ENCODE results near the gene SIM1. TPM values are rescaled to one million over a fixed set of nuclear protein-coding genes. Genes with fewer than 3 reads are reported as not detected.
"Not testable (repeated sequence)": the region's sequence is repeated elsewhere in the genome, so short reads cannot be mapped to it uniquely, and the experiment has no call there.

SIM1 gene
- total RNA-seq, 1 experiment from 2014 or later = 0.03 TPM

- in situ Hi-C loops (cut with HindIII; ENCODE audit: low sequenced_read_pairs) = no loop called here
- DNase-seq (ENCODE audit: low spot score) = no peak
Observed at GRCh38 chr6:100376103-100376502, 88.6 kb downstream of the SIM1 start.

DNA sequence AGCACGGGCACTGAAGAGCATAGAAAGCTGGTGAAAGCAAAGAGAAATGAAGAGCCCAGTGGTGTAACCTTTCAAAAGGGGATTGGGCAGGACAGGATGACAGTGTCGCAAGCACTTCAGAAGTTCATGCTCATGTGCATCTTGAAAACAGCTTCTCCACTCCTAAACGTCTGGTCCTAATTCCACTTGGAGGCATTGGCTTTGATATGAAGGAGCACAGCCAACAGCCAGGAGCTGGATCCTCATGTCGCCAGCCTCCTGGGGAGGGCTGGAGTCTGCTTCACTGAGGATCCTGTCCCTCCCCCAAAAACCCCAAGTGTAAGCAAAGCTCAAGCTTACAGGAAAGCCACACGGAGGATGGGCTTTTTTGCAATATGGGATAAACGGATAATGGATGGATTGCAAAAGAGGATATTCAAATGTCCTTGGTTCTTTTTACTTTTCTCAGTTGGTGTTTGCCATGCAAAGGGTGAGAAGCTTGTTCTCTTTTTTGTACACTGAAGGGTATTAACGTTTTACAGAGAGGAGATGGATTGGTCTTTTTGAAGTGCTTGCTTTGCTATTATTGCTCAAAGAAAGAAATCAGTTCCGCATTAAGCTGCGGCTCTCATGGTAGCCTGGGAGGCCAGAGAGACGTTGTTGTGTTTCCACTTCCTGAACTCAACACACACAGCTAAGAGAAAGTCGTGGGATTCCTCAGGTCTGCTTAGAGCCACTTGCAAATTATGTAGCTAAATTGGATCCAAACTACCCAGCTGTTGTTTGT, 92.2 kb downstream of the SIM1 start:
- in situ Hi-C loops (cut with HindIII; ENCODE audit: low sequenced_read_pairs) = no loop called here
- DNase-seq (ENCODE audit: low spot score) = no peak

DNA sequence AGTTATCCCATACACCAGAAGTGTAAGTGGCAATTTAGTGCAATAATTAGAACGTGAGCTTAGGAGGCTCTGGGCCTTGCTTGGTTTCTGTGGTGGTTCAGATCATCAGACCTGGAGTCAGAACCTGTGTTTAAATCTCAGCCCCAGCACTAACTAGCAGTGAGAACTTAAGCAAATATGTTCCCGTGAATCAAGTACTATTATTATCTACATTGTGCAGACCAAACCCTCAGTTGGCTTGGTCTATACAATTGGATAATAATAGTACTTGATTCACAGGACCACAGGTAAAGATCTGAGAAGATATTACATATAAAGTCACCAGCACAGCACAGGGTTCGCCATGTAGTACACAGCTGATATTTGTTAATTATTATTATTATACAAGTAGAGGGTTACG, 93.1 kb downstream of the SIM1 start:
- DNase-seq (ENCODE audit: low spot score) = no peak
- in situ Hi-C loops (cut with HindIII; ENCODE audit: low sequenced_read_pairs) = no loop called here

GRCh38 chr6:100370265-100370664, 94.5 kb downstream of the SIM1 start:
- in situ Hi-C loops (cut with HindIII; ENCODE audit: low sequenced_read_pairs) = no loop called here
- no peak for DNase-seq (ENCODE audit: low spot score)

DNA sequence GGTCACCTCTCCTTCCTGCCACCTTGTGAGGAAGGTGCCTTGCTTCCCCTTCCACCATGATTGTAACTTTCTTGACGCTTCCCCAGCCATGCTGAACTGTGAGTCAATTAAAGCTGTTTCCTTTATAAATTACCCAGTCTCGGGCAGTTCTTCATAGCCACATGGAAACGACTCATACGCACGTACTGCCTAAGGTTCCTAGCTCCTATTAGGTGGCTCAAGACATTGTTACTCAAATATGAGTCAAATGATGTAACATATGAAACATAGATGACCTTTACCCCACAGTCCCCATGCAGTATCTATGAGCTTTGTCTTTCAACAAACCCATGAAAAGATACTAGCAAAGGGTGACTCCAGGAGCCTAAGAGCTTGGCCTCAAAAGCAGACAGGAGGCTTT, 98.3 kb downstream of the SIM1 start:
- no peak for DNase-seq (ENCODE audit: low spot score)
- in situ Hi-C loops (cut with HindIII; ENCODE audit: low sequenced_read_pairs) = no loop called here

DNA sequence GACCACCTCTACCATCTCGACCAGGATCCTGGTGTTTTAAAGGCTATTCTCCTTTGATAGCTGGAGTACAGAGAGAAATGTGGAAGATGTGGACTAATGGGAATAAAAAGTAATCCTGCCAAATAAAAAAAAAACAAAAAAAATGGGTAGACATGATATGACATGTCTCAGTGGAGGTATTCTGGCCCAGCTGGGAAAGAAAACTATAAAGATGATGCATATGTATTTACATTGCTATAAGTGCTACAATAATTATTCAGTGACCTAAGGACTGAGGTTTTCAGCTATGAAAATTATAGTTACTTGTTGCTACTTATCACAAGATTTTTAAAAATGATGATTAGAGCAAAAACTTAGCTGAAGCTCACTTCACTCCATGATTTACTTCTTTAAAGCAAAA, 101.1 kb downstream of the SIM1 start:
- DNase-seq (ENCODE audit: low spot score) = no peak
- in situ Hi-C loops (cut with HindIII; ENCODE audit: low sequenced_read_pairs) = no loop called here

DNA sequence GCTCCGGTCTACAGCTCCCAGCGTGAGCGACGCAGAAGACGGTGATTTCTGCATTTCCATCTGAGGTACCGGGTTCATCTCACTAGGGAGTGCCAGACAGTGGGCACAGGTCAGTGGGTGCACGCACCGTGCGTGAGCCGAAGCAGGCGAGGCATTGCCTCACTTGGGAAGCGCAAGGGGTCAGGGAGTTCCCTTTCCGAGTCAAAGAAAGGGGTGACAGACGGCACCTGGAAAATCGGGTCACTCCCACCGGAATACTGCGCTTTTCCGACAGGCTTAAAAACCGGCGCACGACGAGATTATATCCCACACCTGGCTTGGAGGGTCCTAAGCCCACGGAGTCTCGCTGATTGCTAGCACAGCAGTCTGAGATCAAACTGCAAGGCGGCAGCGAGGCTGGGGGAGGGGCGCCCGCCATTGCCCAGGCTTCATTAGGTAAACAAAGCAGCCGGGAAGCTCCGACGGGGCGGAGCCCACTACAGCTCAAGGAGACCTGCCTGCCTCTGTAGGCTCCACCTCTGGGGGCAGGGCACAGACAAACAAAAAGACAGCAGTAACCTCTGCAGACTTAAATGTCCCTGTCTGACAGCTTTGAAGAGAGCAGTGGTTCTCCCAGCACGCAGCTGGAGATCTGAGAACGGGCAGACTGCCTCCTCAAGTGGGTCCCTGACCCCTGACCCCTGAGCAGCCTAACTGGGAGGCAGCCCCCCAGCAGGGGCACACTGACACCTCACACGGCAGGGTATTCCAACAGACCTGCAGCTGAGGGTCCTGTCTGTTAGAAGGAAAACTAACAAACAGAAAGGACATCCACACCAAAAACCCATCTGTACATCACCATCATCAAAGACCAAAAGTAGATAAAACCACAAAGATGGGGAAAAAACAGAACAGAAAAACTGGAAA, 109.7 kb downstream of the SIM1 start:
- DNase-seq (ENCODE audit: low spot score); in situ Hi-C loops (cut with HindIII; ENCODE audit: low sequenced_read_pairs): not testable (repeated sequence)

- in situ Hi-C loops (cut with HindIII; ENCODE audit: low sequenced_read_pairs) = no loop called here
- DNase-seq (ENCODE audit: low spot score) = no peak
Observed at GRCh38 chr6:100353276-100354015, 111.3 kb downstream of the SIM1 start.

DNA sequence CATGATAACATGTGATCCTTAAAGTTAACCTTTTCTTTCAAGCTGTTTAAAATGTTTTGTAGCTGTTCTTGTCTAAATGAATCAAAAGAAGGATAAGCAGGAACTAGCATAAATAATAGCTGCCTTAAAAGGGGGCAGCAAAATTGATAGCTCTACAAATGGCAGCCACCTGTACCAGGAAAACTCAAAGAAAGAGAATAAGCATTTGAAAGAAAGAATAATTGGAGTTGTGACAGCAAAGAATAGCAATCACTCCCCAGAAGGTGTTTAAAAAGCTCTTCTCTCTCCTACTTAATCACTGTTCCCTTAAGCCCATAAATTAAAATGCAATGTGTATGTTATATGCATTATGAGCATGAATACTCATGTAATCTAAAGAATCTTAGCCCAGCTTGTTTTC, 114.6 kb downstream of the SIM1 start:
- in situ Hi-C loops (cut with HindIII; ENCODE audit: low sequenced_read_pairs) = no loop called here
- no peak for DNase-seq (ENCODE audit: low spot score)

DNA sequence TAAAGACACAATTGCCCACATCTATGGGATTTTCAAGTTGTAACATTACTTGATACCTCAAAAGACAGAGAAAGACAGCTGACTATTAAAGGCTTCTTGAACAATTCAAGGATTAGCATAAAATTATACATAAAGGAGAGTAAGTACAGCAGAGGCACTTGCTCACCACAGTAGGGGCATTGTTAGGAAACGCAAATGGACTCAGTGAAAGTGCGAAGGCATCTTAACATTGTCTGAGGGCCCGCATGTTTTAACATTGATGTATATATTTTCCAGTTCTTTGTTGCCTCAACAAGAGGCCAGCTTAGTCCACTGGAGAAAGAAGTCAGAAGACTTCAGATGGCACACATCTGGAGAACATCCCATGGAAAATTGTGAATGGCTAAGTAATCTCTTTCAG, 115.4 kb downstream of the SIM1 start:
- in situ Hi-C loops (cut with HindIII; ENCODE audit: low sequenced_read_pairs) = no loop called here

DNA sequence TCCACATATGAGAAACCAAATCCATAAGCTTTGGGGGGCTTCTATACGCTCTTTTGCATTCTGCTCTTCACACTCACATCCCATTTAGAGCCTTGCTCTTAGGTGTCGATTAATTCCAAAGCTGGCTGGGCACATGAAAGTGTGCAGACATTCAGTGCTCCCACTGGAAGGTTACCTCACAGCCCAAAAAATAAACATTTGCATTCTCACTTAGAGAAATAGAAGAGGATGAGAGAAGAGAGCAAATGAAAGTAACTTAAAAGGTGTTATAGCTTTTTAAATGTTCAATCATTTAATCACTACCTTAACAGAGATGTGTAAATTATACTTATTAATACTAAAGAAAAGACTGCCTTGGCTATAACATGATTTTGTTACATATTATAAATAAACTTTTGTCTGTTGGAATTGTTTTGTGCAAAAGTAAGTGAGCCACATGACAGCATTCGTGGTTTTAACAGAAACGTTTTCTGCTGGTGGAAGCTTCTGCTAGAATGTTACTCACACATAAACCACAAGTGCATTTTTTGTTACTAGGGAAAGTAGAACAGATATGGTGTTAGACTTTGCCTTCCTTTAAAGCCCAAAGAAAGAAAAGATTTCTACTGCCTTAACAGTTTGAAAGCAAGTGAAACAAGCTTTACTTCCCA, 116.7 kb downstream of the SIM1 start:
- no peak for DNase-seq (ENCODE audit: low spot score)
- in situ Hi-C loops (cut with HindIII; ENCODE audit: low sequenced_read_pairs) = no loop called here

More for the DNA sequence above, 115.4 kb downstream of the SIM1 start:
- DNase-seq (ENCODE audit: low spot score) = no peak

GRCh38 chr6:100346828-100347227, 117.9 kb downstream of the SIM1 start:
- in situ Hi-C loops (cut with HindIII; ENCODE audit: low sequenced_read_pairs) = no loop called here
- DNase-seq (ENCODE audit: low spot score) = no peak

- DNase-seq (ENCODE audit: low spot score) = no peak
Observed at GRCh38 chr6:100346203-100346602, 118.5 kb downstream of the SIM1 start.

GRCh38 chr6:100344761-100345160, 120.0 kb downstream of the SIM1 start:
- DNase-seq (ENCODE audit: low spot score) = no peak
- in situ Hi-C loops (cut with HindIII; ENCODE audit: low sequenced_read_pairs) = no loop called here

More at GRCh38 chr6:100346203-100346602, 118.5 kb downstream of the SIM1 start:
- in situ Hi-C loops (cut with HindIII; ENCODE audit: low sequenced_read_pairs) = no loop called here

- in situ Hi-C loops (cut with HindIII; ENCODE audit: low sequenced_read_pairs) = no loop called here
- DNase-seq (ENCODE audit: low spot score) = no peak
Observed at GRCh38 chr6:100344321-100344720, 120.4 kb downstream of the SIM1 start.

GRCh38 chr6:100343316-100344077, 121.2 kb downstream of the SIM1 start:
- DNase-seq (ENCODE audit: low spot score) = no peak
- in situ Hi-C loops (cut with HindIII; ENCODE audit: low sequenced_read_pairs) = no loop called here

- in situ Hi-C loops (cut with HindIII; ENCODE audit: low sequenced_read_pairs) = no loop called here
- no peak for DNase-seq (ENCODE audit: low spot score)
Observed at GRCh38 chr6:100342830-100343229, 121.9 kb downstream of the SIM1 start.

- in situ Hi-C loops (cut with HindIII; ENCODE audit: low sequenced_read_pairs) = no loop called here
- DNase-seq (ENCODE audit: low spot score) = no peak
Observed at GRCh38 chr6:100339574-100340255, 125.0 kb downstream of the SIM1 start.
